ENCODE results near the gene FMNL3. TPM values are rescaled to one million over a fixed set of nuclear protein-coding genes. Genes with fewer than 3 reads are reported as not detected.

Gene FMNL3
- total and polyA plus RNA-seq, 2 of the 8 experiments (the other 6 are each of a cell fraction or from before 2014, with no cell fraction given), result 8.6 to 29.0 TPM

DNA sequence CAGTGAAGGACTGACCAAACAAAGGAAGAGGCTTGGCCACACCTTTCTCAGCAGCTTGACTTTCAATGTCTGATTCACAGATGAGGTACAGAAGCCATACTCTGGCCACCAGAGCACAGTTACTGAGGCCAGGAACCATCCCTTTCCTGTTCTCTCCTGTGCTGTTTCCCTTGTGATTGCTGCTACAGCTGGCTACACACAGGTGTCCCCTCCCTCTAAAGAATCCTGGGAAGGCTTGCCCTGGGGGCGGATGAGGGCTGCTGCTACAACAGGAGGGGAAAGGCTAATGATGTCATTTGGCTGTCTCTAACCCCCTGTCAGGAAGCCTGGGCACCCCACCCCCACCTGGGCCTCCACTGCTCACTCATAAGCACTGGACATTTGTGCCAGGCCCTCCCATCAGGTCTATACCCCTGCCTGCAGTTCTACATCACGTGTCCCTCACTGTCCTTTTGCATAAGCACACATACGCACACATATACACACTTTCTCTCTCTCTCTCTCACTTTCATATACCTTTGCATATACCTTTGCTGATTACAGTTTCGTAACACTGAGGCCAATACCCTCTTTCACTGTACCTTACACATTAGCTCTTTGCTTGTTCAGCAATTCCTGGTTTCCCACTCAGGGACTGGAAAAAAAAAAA is 42.5 kb downstream of the FMNL3 start (continued):
- TF ChIP-seq HDAC2 (IDR thresholded peaks at IDR 0.05; ENCODE audit: borderline replicate concordance in 1 of 2, low read depth in 2 of 2, low read length in 2 of 2), result no peak
- no peak for TF ChIP-seq KDM1A (IDR thresholded peaks at IDR 0.05; ENCODE audit: borderline replicate concordance, low read length)
- TF ChIP-seq FOSL1 (IDR thresholded peaks at IDR 0.05; ENCODE audit: insufficient read depth, low read depth, low read length), result no peak
- TF ChIP-seq RFX5 (IDR thresholded peaks at IDR 0.05; ENCODE audit: borderline replicate concordance, low read depth, low read length), result no peak

Data from H1 (cell line).